ENCODE measurements around the gene IGF1R. TPM values are rescaled to one million over a fixed set of nuclear protein-coding genes. Genes with fewer than 3 reads are reported as not detected.

The IGF1R gene
- total and polyA plus RNA-seq, 2 donors (not counting 3 experiments of a cell fraction or from before 2014, with no cell fraction given), result 16.1 to 59.1 TPM

DNA sequence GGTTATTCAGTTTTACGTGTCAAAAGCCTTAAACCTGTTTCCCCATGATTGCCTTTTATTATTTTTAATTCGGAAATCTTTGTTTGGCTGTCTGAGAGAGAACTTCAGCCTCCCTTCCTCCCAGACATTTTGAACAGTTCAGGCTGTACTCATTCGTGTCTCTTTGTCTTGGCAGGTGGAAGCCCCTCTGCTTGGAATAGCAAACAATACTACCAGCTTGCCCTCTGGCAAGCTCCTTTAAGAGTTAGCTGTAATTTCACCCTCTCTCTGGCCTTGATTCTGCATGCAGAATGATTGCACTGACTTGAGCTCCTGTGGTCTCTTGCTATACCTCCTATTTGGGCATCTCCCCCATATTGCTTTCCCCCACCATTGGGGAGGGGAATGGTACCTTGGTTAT lies 11.7 kb downstream of the IGF1R start:
- Histone ChIP-seq H3K79me2 (ENCODE audit: control insufficient read depth, insufficient read depth, low read length) (peaks cover 50% of the 10 kb centered on the region), H3K9me1 (replicated peaks; ENCODE audit: control insufficient read depth, extremely low read depth, insufficient read depth, low read length) (no peaks in the 10 kb centered on the region), H3K4me2 (ENCODE audit: insufficient read depth, low read length) (no peak overlapping the region), H3K36me3 (ENCODE audit: control insufficient read depth in 2 of 2, extremely low read depth in 1 of 2, insufficient read depth in 2 of 2, low read length in 2 of 2) (no peaks in the 10 kb centered on the region), H4K20me1 (replicated peaks; ENCODE audit: control insufficient read depth, extremely low read depth, insufficient read depth, low read length) (peaks cover 4% of the 10 kb centered on the region), H3K4me1 (ENCODE audit: control insufficient read depth, extremely low read depth, insufficient read depth, low read length) (peaks cover 16% of the 10 kb centered on the region), H3K27ac (ENCODE audit: insufficient read depth, low read depth, low read length) (no peak overlapping the region), H3K27me3 (ENCODE audit: control insufficient read depth in 2 of 2, insufficient read depth in 2 of 2, low read length in 2 of 2) (no peaks in the 10 kb centered on the region), H3K4me3 (replicated peaks in 1 of 3; ENCODE audit: insufficient read depth in 1 of 3, low read depth in 1 of 3, low read length in 3 of 3) (no peak overlapping the region), H3K9me3 (replicated peaks; ENCODE audit: control insufficient read depth, insufficient read depth, low read length) (no peaks in the 10 kb centered on the region), H2AFZ (ENCODE audit: low read depth, low read length) (no peak overlapping the region), H3K9ac (replicated peaks; ENCODE audit: extremely low read depth, insufficient read depth, low read length) (no peak overlapping the region)
- dilution Hi-C loops (cut with MboI; ENCODE audit: extremely low pct_ligation_motif_present, low sequenced_read_pairs), result loop anchor here (25.0 kb wide), 1 partner anchor 227 kb away; no protein-coding TSS in a partner anchor
- DNase-seq (ENCODE audit: low read depth, low spot score) (no peak), FAIRE-seq (no peak)
- CTCF ChIA-PET, result interaction anchor here (0.6 to 5.9 kb wide), 16 partner anchors 9 to 416 kb away, joined by 3 to 78 read pairs (median 8); partner anchors contain the start of gene IGF1R
- intact Hi-C loops (cut with micrococcal nuclease), result no loop called here
- TF ChIP-seq, protein P1, sequence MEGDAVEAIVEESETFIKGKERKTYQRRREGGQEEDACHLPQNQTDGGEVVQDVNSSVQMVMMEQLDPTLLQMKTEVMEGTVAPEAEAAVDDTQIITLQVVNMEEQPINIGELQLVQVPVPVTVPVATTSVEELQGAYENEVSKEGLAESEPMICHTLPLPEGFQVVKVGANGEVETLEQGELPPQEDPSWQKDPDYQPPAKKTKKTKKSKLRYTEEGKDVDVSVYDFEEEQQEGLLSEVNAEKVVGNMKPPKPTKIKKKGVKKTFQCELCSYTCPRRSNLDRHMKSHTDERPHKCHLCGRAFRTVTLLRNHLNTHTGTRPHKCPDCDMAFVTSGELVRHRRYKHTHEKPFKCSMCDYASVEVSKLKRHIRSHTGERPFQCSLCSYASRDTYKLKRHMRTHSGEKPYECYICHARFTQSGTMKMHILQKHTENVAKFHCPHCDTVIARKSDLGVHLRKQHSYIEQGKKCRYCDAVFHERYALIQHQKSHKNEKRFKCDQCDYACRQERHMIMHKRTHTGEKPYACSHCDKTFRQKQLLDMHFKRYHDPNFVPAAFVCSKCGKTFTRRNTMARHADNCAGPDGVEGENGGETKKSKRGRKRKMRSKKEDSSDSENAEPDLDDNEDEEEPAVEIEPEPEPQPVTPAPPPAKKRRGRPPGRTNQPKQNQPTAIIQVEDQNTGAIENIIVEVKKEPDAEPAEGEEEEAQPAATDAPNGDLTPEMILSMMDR (IDR thresholded peaks at IDR 0.05; ENCODE audit: extremely low read depth in 1 of 2, insufficient read depth in 1 of 2, low read depth in 1 of 2, low read length in 2 of 2), result no peak
- no peak for TF ChIP-seq GATA2 (IDR thresholded peaks at IDR 0.05; ENCODE audit: insufficient read depth, insufficient read length, low read depth, low read length)
- TF ChIP-seq POLR2AphosphoS5 (IDR thresholded peaks at IDR 0.05; ENCODE audit: insufficient read depth, low read depth, low read length), result no peak
- TF ChIP-seq EZH2 (IDR thresholded peaks at IDR 0.05; ENCODE audit: borderline replicate concordance, low read depth, low read length, severe bottlenecking), result no peak
- TF ChIP-seq, protein P2, sequence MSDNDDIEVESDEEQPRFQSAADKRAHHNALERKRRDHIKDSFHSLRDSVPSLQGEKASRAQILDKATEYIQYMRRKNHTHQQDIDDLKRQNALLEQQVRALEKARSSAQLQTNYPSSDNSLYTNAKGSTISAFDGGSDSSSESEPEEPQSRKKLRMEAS (IDR thresholded peaks at IDR 0.05; ENCODE audit: insufficient read depth, insufficient read length), result no peak
- no peak for TF ChIP-seq FOS (IDR thresholded peaks at IDR 0.05; ENCODE audit: borderline replicate concordance, insufficient read depth, low read length)
- no peak for TF ChIP-seq POLR2A (IDR thresholded peaks at IDR 0.05; ENCODE audit: low read depth, low read length)
- no peak for TF ChIP-seq MYC (IDR thresholded peaks at IDR 0.05; ENCODE audit: low read depth, low read length)
- no peak for TF ChIP-seq JUN (IDR thresholded peaks at IDR 0.05; ENCODE audit: borderline replicate concordance, insufficient read depth, insufficient read length, low read depth)
- POLR2A ChIA-PET, result no interaction called here
- no TSS peak for BruUV-seq (replicated peaks)
